Endodermal cell (in vitro differentiated cells): ENCODE data around the gene PARD3B. TPM values are rescaled to one million over a fixed set of nuclear protein-coding genes. Genes with fewer than 3 reads are reported as not detected.

ENCODE experiments used
- DNase-seq: peaks from one replicate; pipeline ENCODE4 v3.0.0-alpha.2; 2017
- H3K27ac ChIP-seq: 2 replicates; pipeline ENCODE4 v1.5.1; 2013; ENCODE audit warnings: mild to moderate bottlenecking, low read depth, low read length, moderate library complexity
- H3K27me3 ChIP-seq: 2 replicates; pipeline ENCODE4 v1.6.1; 2013; ENCODE audit warnings: mild to moderate bottlenecking, low read length, moderate library complexity; ENCODE audit not compliant: insufficient read depth, control insufficient read depth, poor library complexity, severe bottlenecking
- H3K36me3 ChIP-seq: 2 replicates; pipeline ENCODE4 v1.7.0; 2013; ENCODE audit warnings: mild to moderate bottlenecking, low read length, moderate library complexity; ENCODE audit not compliant: control insufficient read depth, insufficient read depth
- H3K4me1 ChIP-seq: one replicate; pipeline ENCODE4 v1.7.0; 2013; ENCODE audit warnings: low read length; ENCODE audit not compliant: control insufficient read depth, insufficient read depth
- H3K4me3 ChIP-seq: 2 replicates; pipeline ENCODE4 v1.5.1; 2013; ENCODE audit warnings: mild to moderate bottlenecking, low read length, moderate library complexity
- H3K9ac ChIP-seq: 2 replicates; pipeline ENCODE4 v1.6.1; 2013; ENCODE audit warnings: mild to moderate bottlenecking, low read length, moderate library complexity; ENCODE audit not compliant: poor library complexity, severe bottlenecking; ENCODE audit errors: extremely low read depth
- H3K9me3 ChIP-seq: 2 replicates; pipeline ENCODE4 v1.6.1; 2013; ENCODE audit warnings: mild to moderate bottlenecking, low read length, moderate library complexity; ENCODE audit not compliant: control insufficient read depth
- H3K27ac Mint-ChIP-seq: 2 replicates; pipeline ENCODE4 v1.8.0; 2020; ENCODE audit warnings: mixed read lengths
- H3K27me3 Mint-ChIP-seq: 2 replicates; pipeline ENCODE4 v1.8.0; 2021; ENCODE audit warnings: mild to moderate bottlenecking, mixed read lengths; ENCODE audit not compliant: insufficient read depth
- H3K36me3 Mint-ChIP-seq: 2 replicates; pipeline ENCODE4 v1.8.0; 2020; ENCODE audit warnings: low read depth, mixed read lengths
- H3K4me1 Mint-ChIP-seq: 2 replicates; pipeline ENCODE4 v1.8.0; 2020; ENCODE audit warnings: mixed read lengths
- H3K4me3 Mint-ChIP-seq: 2 replicates; pipeline ENCODE4 v1.8.0; 2020; ENCODE audit warnings: mild to moderate bottlenecking, moderate library complexity, mixed read lengths
- H3K9me3 Mint-ChIP-seq: 2 replicates; pipeline ENCODE4 v1.8.0; 2020; ENCODE audit warnings: mild to moderate bottlenecking, mixed read lengths
- WGBS, 2 experiments: methylation state at CpG; one replicate each; pipeline versions ENCODE4 v1.1.5 to v1.1.7; 2013; ENCODE audit warnings: missing lambda C conversion rate in 2 of 2, mixed read lengths in 1 of 2; ENCODE audit not compliant: insufficient coverage in 1 of 2, insufficient read length in 1 of 2; 5-methylcytosine and 5-hydroxymethylcytosine counted together
- total RNA-seq, 2 donors: library from RNA; stranded (reverse); fragmentation: NEBNext Ultra II Directional in 1 of 2; extraction: Animal tissue kit (Norgen Biotek cat#: 25700) in 1 of 2; gene quantifications; 2 replicates in 1 of 2; 3 replicates in 1 of 2; pipeline ENCODE4 v1.2.1, GENCODE V29; 2021
- TF ChIP-seq, protein P1 (sequence below): fragments of 200-600 bp; sonication (generic); conservative IDR thresholded peaks from 2 replicates; pipeline ENCODE4 v1.5.0; 2021; ENCODE audit warnings: antibody characterized with exemption, mild to moderate bottlenecking

The PARD3B gene
- total RNA-seq, 2 donors from 2014 or later: 2.5 to 5.6 TPM

DNA sequence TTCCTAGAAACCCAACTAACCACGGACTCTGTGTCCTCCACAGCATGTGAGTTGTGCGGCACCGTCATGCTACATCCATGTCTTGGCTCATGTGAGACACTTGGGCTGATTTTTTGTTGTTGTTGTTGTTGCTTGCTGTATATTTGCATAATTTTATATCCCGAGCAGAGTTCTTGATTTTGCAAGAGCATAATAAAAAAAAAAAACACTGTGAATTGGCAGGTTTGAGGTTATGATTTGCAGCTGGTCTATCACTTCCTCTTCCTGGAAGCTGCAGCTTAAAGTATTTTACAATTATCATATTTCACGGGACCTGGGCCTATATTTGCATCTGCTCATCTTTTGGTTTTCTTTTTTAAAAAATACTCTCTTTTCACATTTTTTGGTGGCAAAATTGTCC, 994.8 kb downstream of the PARD3B start:
- no peak overlapping the region for H3K4me3 ChIP-seq
- no peaks in the 10 kb centered on the region for H3K9me3 ChIP-seq
- H3K9ac ChIP-seq: no peak overlapping the region
- Mint-ChIP-seq H3K27me3 (peaks cover 35% of the 10 kb centered on the region), H3K36me3 (no peaks in the 10 kb centered on the region), H3K4me1 (peaks cover 2% of the 10 kb centered on the region), H3K27ac (no peak overlapping the region), H3K9me3 (no peaks in the 10 kb centered on the region), H3K4me3 (no peak overlapping the region)
- DNase-seq: no peak
- H3K36me3 ChIP-seq: no peaks in the 10 kb centered on the region
- TF ChIP-seq, protein P1, sequence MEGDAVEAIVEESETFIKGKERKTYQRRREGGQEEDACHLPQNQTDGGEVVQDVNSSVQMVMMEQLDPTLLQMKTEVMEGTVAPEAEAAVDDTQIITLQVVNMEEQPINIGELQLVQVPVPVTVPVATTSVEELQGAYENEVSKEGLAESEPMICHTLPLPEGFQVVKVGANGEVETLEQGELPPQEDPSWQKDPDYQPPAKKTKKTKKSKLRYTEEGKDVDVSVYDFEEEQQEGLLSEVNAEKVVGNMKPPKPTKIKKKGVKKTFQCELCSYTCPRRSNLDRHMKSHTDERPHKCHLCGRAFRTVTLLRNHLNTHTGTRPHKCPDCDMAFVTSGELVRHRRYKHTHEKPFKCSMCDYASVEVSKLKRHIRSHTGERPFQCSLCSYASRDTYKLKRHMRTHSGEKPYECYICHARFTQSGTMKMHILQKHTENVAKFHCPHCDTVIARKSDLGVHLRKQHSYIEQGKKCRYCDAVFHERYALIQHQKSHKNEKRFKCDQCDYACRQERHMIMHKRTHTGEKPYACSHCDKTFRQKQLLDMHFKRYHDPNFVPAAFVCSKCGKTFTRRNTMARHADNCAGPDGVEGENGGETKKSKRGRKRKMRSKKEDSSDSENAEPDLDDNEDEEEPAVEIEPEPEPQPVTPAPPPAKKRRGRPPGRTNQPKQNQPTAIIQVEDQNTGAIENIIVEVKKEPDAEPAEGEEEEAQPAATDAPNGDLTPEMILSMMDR: no peak
- H3K27me3 ChIP-seq: peaks cover 5% of the 10 kb centered on the region
- H3K27ac ChIP-seq: no peak overlapping the region
- no peaks in the 10 kb centered on the region for H3K4me1 ChIP-seq
- 100% methylated on average over 2 to 5 of the region's 5 CpGs for WGBS, 2 experiments

DNA sequence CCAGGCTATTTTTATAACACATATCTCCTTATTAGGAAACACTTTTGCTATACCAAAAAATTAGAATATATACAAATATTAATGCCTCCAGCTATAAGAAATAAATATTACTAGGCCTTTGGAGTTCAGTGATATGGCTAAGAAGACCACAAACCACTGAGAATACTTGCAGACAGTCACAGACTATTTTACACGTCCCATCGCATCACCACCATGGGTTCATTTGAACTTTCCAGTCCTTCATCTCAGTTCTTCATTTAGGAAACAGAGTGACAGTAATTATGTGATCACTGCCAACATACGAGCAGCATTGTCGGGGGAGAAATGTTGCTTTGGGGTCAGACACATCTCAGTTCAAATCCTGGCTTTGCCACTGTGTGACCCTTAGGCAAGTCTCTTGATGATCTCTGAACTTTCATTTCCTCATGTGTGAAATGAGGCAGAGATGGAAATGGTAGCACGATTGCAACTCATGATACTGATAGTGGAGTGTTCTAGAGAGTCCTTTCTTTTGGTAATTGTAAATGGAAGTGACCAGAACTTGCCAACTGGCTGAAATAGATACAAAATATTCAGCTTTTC, 998.1 kb downstream of the PARD3B start:
- Histone ChIP-seq H3K9ac (no peak overlapping the region), H3K27me3 (no peaks in the 10 kb centered on the region), H3K36me3 (no peaks in the 10 kb centered on the region), H3K27ac (no peak overlapping the region), H3K4me1 (peaks cover 5% of the 10 kb centered on the region), H3K4me3 (no peak overlapping the region), H3K9me3 (no peaks in the 10 kb centered on the region)
- DNase-seq: no peak
- Mint-ChIP-seq H3K9me3 (no peaks in the 10 kb centered on the region), H3K36me3 (no peaks in the 10 kb centered on the region), H3K27me3 (peaks cover 13% of the 10 kb centered on the region), H3K27ac (no peak overlapping the region), H3K4me3 (no peak overlapping the region), H3K4me1 (peaks cover 6% of the 10 kb centered on the region)
- TF ChIP-seq, protein P1: no peak
- 92 to 96% methylated on average over 5 of the region's 5 CpGs for WGBS, 2 experiments

GRCh38 chr2:205543937-205544702, 998.8 kb downstream of the PARD3B start:
- H3K27ac ChIP-seq: no peak overlapping the region
- 90 to 93% methylated on average over 2 of the region's 2 CpGs for WGBS, 2 experiments

More at GRCh38 chr2:205543937-205544702, 998.8 kb downstream of the PARD3B start:
- Histone ChIP-seq H3K4me1 (peaks cover 5% of the 10 kb centered on the region), H3K9ac (no peak overlapping the region), H3K27me3 (no peaks in the 10 kb centered on the region), H3K36me3 (no peaks in the 10 kb centered on the region), H3K4me3 (no peak overlapping the region), H3K9me3 (no peaks in the 10 kb centered on the region)
- TF ChIP-seq, protein P1: no peak
- Mint-ChIP-seq H3K36me3 (no peaks in the 10 kb centered on the region), H3K4me1 (peaks cover 6% of the 10 kb centered on the region), H3K4me3 (no peak overlapping the region), H3K27ac (no peak overlapping the region), H3K9me3 (no peaks in the 10 kb centered on the region), H3K27me3 (peaks cover 6% of the 10 kb centered on the region)
- DNase-seq: no peak
